HEK293T (cell line): ENCODE data around the gene IGSF8.

Experiments
- CTCF ChIA-PET: fragments of 350-600 bp; formaldehyde crosslinking; extraction: SDS; loops from one replicate; lab custom pipeline; 2021; ENCODE audit warnings: antibody characterized with exemption, inconsistent platforms; lab: Yijun Ruan, JAX
- POLR2A ChIA-PET: fragments of 350-600 bp; formaldehyde crosslinking; extraction: SDS; loops from one replicate; lab custom pipeline; 2020; ENCODE audit warnings: antibody characterized with exemption, inconsistent platforms; lab: Yijun Ruan, JAX
- DNase-seq: peaks from one replicate; pipeline ENCODE4 v3.0.0; 2012; ENCODE audit warnings: mixed read lengths; ENCODE audit errors: extremely low spot score
- ARNT ChIP-seq: fragments of 450-650 bp; IDR thresholded peaks from 2 replicates; pipeline ENCODE4 v1.6.1; 2017; ENCODE audit warnings: mild to moderate bottlenecking
- BHLHE40 ChIP-seq: fragments of 450-650 bp; IDR thresholded peaks from 2 replicates; pipeline ENCODE4 v1.6.1; 2016; ENCODE audit warnings: mild to moderate bottlenecking, moderate library complexity, borderline replicate concordance
- CTBP1 ChIP-seq: fragments of 450-650 bp; IDR thresholded peaks from 2 replicates; pipeline ENCODE4 v1.6.1; 2016; ENCODE audit warnings: borderline replicate concordance
- ELF4 ChIP-seq: fragments of 450-650 bp; IDR thresholded peaks from 2 replicates; pipeline ENCODE4 v1.6.1; 2017; ENCODE audit warnings: antibody characterized with exemption
- FOXA1 ChIP-seq: fragments of 450-650 bp; IDR thresholded peaks from 2 replicates; pipeline ENCODE4 v1.6.1; 2016; ENCODE audit warnings: mild to moderate bottlenecking
- FOXK2 ChIP-seq: fragments of 450-650 bp; IDR thresholded peaks from 2 replicates; pipeline ENCODE4 v1.6.1; 2016; ENCODE audit warnings: mild to moderate bottlenecking
- FOXM1 ChIP-seq: fragments of 450-650 bp; IDR thresholded peaks from 2 replicates; pipeline ENCODE4 v1.6.1; 2017; ENCODE audit warnings: mild to moderate bottlenecking, borderline replicate concordance
- HDGF ChIP-seq: fragments of 450-650 bp; IDR thresholded peaks from 2 replicates; pipeline ENCODE4 v1.6.1; 2017; ENCODE audit warnings: antibody characterized with exemption, borderline replicate concordance
- L3MBTL2 ChIP-seq: fragments of 450-650 bp; conservative IDR thresholded peaks from 2 replicates; pipeline ENCODE4 v1.6.1; 2016; ENCODE audit warnings: mild to moderate bottlenecking
- LEF1 ChIP-seq: fragments of 450-650 bp; IDR thresholded peaks from 2 replicates; pipeline ENCODE4 v1.6.1; 2017; ENCODE audit warnings: mild to moderate bottlenecking, borderline replicate concordance
- NFRKB ChIP-seq: fragments of 450-650 bp; IDR thresholded peaks from 2 replicates; pipeline ENCODE4 v1.6.1; 2016; ENCODE audit warnings: mild to moderate bottlenecking, moderate library complexity
- PKNOX1 ChIP-seq: fragments of 450-650 bp; IDR thresholded peaks from 2 replicates; pipeline ENCODE4 v1.6.1; 2016
- SP1 ChIP-seq: fragments of 450-650 bp; IDR thresholded peaks from 2 replicates; pipeline ENCODE4 v1.6.1; 2017
- SUZ12 ChIP-seq: fragments of 450-650 bp; IDR thresholded peaks from 2 replicates; pipeline ENCODE4 v1.6.1; 2016; ENCODE audit warnings: mild to moderate bottlenecking
- TARDBP ChIP-seq: fragments of 450-650 bp; IDR thresholded peaks from 2 replicates; pipeline ENCODE4 v1.6.1; 2016
- ZNF384 ChIP-seq: fragments of 450-650 bp; IDR thresholded peaks from 2 replicates; pipeline ENCODE4 v1.6.1; 2016

The IGSF8 gene

GRCh38 chr1:160131803-160132565 is 33.6 kb upstream of the IGSF8 start:
- no peak for DNase-seq
- CTCF ChIA-PET = interaction anchor here (1.0 kb wide), 1 partner anchor 23 kb away, joined by 3 read pairs; no protein-coding TSS in a partner anchor
- POLR2A ChIA-PET = no interaction called here

GRCh38 chr1:160130939-160131338 is 32.5 kb upstream of the IGSF8 start:
- TF ChIP-seq PKNOX1 (no peak), ARNT (no peak), LEF1 (no peak), FOXM1 (no peak), L3MBTL2 (no peak), ZNF384 (no peak), FOXK2 (no peak), SP1 (no peak), TARDBP (no peak), NFRKB (no peak), ELF4 (no peak), FOXA1 (no peak), SUZ12 (no peak), CTBP1 (no peak), BHLHE40 (no peak)
- CTCF ChIA-PET = no interaction called here
- POLR2A ChIA-PET = no interaction called here
- no peak for DNase-seq

More at GRCh38 chr1:160131803-160132565, 33.6 kb upstream of the IGSF8 start:
- TF ChIP-seq CTBP1 = no peak
- no peak for TF ChIP-seq ZNF384
- TF ChIP-seq TARDBP = no peak
- no peak for TF ChIP-seq NFRKB
- no peak for TF ChIP-seq FOXM1
- TF ChIP-seq L3MBTL2 = no peak

- CTCF ChIA-PET = no interaction called here
- POLR2A ChIA-PET = no interaction called here
Observed at GRCh38 chr1:160130486-160130885, 32.1 kb upstream of the IGSF8 start.

DNA sequence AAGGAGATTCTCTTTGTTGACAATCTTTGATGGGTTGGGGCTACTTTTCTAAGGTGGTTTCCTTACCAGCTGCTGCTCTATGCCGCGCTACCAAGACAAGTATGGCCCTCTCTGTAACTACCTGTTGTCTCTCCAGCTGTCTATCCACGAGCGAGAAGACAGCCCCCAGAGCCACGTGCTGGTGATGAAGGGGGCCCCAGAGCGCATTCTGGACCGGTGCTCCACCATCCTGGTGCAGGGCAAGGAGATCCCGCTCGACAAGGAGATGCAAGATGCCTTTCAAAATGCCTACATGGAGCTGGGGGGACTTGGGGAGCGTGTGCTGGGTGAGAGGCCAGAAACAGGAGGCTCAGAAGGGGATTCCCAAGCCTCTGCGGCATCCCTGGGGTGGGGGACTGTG is 31.5 kb upstream of the IGSF8 start:
- DNase-seq = no peak
- ChIA-PET CTCF (no interaction called here), POLR2A (no interaction called here)
- TF ChIP-seq CTBP1 (no peak), HDGF (no peak), LEF1 (no peak), NFRKB (no peak), SUZ12 (no peak), BHLHE40 (no peak), ELF4 (no peak), PKNOX1 (no peak), FOXK2 (no peak), SP1 (no peak), ZNF384 (no peak), L3MBTL2 (no peak)

More at GRCh38 chr1:160130486-160130885, 32.1 kb upstream of the IGSF8 start:
- TF ChIP-seq BHLHE40 (no peak), FOXK2 (no peak), FOXM1 (no peak), ARNT (no peak), CTBP1 (no peak), SP1 (no peak), TARDBP (no peak), FOXA1 (no peak), NFRKB (no peak), SUZ12 (no peak), LEF1 (no peak), ELF4 (no peak), ZNF384 (no peak), PKNOX1 (no peak), L3MBTL2 (no peak), HDGF (no peak)
- DNase-seq = no peak

GRCh38 chr1:160129558-160129957 is 31.1 kb upstream of the IGSF8 start:
- CTCF ChIA-PET = no interaction called here
- POLR2A ChIA-PET = no interaction called here
- TF ChIP-seq BHLHE40 = no peak
- no peak for TF ChIP-seq SP1
- TF ChIP-seq ARNT = no peak
- no peak for TF ChIP-seq CTBP1
- no peak for TF ChIP-seq HDGF
- no peak for TF ChIP-seq ZNF384
- TF ChIP-seq TARDBP = no peak
- TF ChIP-seq FOXK2 = no peak
- TF ChIP-seq ELF4 = no peak
- DNase-seq = no peak

DNA sequence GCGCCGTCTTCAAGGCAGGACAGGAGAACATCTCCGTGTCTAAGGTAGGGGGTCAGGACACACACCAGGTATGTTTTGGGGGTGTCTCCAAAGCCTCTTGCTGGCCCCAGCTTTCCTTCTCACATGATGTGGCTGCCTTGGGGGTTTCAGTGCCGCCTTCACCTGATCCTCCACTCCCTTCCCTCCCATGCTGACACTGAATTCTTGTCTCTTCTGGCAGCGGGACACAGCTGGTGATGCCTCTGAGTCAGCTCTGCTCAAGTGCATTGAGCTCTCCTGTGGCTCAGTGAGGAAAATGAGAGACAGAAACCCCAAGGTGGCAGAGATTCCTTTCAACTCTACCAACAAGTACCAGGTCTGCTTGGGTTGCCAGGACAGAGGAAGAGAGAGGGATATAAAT is 30.6 kb upstream of the IGSF8 start:
- DNase-seq = no peak
- ChIA-PET CTCF (no interaction called here), POLR2A (no interaction called here)
- TF ChIP-seq SUZ12 = no peak
- no peak for TF ChIP-seq L3MBTL2
- no peak for TF ChIP-seq ARNT
- no peak for TF ChIP-seq ELF4
